Glomerular endothelial cell (primary cell): ENCODE results near the gene TMEM255A. TPM values are rescaled to one million over a fixed set of nuclear protein-coding genes. Genes with fewer than 3 reads are reported as not detected.

Experiments
- DNase-seq: peaks from one replicate; pipeline ENCODE4 v3.0.0-alpha.2; 2011; ENCODE audit warnings: low read depth, low spot score; ENCODE audit errors: extremely low read depth
- total RNA-seq: library from RNA; depleted of rRNA; stranded (reverse); fragments of >200 nt; gene quantifications from 2 replicates; pipeline ENCODE4 v1.2.3, GENCODE V29; 2015

TMEM255A gene
- total RNA-seq, 1 donor from 2014 or later = not detected

- peak; percentile 25 for DNase-seq
Observed at GRCh38 chrX:120213438-120214265, 97.6 kb downstream of the TMEM255A start.

Other genes starting within 250 kb of the TMEM255A start
- gene RHOXF2B, start 233.8 kb downstream of the TMEM255A start, total RNA-seq = not detected in 2 replicates
- not detected in 2 replicates for gene RHOXF1, start 195.5 kb downstream of the TMEM255A start, total RNA-seq
- gene RHOXF2, start 152.8 kb downstream of the TMEM255A start, total RNA-seq = not detected in 2 replicates
- gene ZBTB33, start 60.6 kb downstream of the TMEM255A start, total RNA-seq = 19.1 and 19.4 TPM in 2 replicates
- gene ATP1B4, start 50.6 kb upstream of the TMEM255A start, total RNA-seq = not detected in 2 replicates
- gene LAMP2, start 157.8 kb upstream of the TMEM255A start, total RNA-seq = 195 and 215 TPM in 2 replicates
- gene CUL4B, start 249.5 kb upstream of the TMEM255A start, total RNA-seq = 69.1 and 79.0 TPM in 2 replicates